Right renal pelvis (tissue), 4 donors: ENCODE data around the gene THRB. TPM values are rescaled to one million over a fixed set of nuclear protein-coding genes. Genes with fewer than 3 reads are reported as not detected.
"Not testable (repeated sequence)": the region's sequence is repeated elsewhere in the genome, so short reads cannot be mapped to it uniquely, and the experiment has no call there.

Source experiments
- DNase-seq, 4 donors: peaks; one replicate each; pipeline ENCODE4 v3.0.0-alpha.2; 2013; ENCODE audit warnings: low read depth in 4 of 4, low spot score in 3 of 4, missing footprints in 1 of 4
- polyA plus RNA-seq, 4 donors: library from polyadenylated mRNA; unstranded; fragments of 120-200 nt; gene quantifications; one replicate each; pipeline ENCODE4 v1.2.1, GENCODE V29; 2013; ENCODE audit not compliant: insufficient read length in 4 of 4

THRB gene
- polyA plus RNA-seq, 4 donors: 23.2 to 31.3 (median 27.0) TPM

DNA sequence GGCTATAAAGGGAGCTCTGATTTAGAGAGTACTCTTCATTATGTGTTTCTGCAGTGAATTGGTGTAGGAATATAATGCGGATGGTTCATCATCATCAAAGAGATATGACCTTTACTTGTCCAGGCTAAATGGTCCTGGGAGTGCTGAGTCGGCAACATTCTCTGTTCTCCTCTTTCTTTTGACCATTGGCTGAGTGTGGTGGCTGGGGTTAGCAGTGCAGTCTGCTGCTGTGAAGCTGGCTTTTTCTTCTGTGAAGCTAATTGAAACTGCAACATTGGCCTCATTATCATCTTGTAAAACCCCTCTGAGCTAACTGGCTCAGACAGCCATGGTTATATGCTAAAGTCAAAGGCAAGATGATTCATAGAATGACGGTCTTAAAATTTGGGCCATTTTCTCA lies 83.8 kb downstream of the THRB start:
- DNase-seq: no peak

DNA sequence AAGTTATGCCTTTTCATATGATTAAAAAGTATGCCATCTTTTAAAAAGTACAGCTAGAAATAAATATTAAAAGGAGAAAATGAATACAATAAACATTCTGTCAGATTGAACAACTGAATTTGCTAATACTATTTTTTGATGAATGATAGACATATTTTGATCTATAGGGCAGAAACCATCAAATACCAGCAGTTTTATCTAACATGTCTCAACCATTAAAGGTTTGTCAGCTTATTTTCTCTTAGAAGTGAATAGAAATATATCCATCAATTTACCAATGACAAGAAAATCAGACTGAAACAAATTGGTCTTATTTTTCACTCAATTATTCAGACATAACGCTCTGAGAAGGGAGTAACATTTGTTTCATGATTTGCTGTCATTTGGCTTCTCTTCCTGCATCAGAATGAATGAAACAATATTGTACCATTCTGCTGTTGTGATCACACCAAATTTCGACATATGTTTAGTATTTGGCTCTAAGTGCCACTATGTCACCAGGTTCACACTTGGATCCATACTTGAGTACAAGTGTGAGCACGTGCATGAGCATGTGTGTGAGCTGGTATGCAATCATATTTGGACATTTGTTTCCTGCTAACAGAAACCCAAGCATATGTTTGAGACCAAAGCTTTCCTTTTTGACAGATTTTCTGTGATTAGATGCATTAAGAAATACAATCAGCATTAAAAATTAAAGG lies 86.5 kb downstream of the THRB start:
- DNase-seq: no peak

DNA sequence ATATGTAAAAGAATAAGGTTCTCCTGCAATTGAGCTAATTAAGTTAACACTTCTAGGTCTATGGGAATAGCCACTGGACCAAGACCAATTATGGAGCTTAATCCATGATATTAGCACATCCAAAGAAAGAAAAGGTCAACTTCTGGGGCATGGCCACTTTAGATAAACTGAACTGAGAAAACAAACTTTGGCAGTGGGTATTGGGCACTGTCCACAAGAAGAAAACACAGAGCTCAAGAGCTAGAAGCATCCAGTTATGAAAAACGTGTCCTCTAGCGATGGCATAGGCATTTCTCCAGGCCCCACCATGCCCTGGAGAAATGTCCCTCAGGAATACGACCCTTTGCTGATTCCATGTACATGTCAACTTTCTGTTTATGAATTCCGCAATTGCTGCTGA lies 87.8 kb downstream of the THRB start:
- no peak for DNase-seq

DNA sequence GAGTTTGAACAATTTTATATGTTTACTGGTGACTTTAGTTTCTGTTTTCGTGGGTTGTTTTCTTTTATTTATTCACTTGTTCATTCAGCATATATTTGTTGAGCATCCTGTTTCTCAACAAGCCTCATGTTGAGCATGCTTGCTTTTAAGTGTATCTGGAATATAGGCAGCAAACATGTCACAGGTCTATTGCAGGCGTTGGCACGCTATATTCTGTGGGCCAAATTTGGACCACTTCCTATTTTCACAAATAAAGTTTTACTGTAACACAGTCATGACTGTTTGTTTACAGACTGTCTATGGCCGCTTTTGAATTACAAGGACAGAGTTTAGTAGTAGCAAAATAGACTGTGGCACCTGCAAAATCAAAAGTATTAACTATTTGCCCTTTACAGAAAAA lies 89.6 kb downstream of the THRB start:
- no peak for DNase-seq

DNA sequence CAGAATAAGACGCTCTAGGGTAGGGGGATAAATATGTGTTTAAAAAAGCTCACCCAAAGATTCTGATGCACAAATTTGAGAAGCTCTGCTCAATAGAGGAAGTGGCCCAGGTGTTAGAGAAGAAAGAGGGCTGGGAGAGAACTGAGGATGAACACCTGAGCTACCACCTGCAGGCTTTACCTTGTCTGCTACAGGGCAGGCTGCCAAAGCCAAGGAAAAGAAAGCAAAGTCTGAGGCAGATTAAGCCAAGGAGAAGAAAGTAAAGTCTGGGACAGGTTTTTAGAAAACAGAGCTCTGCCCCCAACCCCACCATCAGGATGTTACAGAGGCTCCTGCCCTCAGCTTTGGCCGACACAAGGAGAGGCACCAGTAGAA lies 92.9 kb downstream of the THRB start:
- no peak for DNase-seq

DNA sequence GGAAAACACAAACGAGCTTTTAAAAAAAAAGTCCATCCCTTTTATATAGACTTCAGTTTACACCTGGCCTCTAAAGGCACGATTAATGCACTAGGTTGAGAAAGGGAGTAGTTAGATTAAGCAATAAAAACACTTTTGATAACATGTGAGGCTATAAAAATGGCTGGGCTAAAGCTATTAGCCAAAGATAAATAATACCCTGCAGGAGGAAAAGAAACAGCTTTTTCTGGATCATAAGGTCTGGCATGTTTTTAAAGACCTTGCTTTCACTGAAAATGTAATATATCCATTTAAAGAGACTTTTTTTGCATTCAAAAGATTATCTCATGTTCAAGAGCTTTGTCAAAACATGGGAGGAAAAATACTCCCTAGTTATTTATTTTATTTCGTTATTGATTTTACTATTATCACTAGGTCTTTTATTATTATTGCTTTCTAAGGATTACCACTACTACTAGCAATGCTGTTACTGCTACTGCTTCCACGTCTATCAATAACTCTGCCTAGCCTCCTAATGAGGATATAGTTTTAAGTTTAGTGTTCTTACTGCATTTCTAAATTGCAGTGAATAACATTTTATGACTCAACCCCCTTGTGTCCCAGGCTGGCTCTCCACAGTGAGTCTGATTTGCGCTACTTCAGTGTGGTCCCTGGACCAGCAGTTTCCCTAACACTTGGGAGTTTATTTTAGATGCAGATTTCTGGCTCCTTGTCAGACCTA lies 93.4 kb downstream of the THRB start:
- DNase-seq: no peak

DNA sequence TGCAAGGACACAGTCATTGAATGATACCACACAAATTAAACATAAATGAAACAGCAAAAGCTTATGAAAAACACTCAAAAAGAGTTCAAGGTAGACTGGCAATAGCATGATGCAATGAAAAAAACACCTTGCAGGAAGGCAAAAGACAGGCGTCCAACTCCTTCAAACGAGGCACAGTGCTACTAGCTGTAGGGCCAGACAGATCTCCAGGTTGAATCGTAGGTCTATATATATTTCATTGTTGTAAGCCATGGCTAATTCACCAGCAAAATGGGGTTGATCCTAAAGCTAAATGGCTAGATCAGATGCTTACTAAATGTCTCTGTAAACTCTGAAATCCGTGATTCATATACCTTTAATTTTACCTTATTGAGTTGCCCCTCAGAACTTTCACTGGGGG lies 94.2 kb downstream of the THRB start:
- DNase-seq: no peak

DNA sequence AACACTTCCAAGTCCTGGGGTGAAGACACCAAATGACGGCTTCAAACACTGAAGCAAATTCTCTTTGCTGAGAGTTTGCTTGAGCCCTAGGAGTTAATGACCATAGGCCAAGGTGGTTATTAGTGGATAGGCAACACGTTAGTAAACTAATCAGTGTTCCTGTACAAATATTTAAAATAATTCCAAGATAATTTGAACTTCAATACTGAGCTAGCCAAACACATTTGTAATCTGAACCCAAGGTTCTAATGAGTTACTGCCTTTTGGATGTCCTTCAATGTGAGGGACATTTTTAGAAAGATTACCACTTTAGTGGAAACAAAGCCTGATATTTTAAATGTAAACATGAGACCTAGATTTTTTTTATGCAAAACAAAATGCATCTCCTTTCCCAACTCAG lies 94.6 kb downstream of the THRB start:
- no peak for DNase-seq

DNA sequence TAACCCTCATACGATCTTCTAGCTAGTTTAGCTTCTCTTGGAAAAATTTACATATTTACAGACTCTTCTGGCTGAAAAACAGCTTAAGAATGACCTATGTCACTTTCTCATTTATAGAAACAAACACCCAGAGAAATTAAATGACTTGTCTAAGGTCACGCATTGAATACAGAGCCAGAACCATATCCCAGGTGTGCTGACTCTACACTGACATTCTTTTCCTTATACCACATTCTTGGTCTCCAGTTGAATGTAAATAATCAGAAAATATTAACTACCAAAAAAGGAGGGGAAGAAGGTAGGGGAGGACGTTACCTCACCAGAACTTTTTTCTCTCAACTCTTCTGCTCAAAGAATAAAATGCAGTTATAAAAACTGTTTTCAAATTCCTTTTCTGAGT lies 95.0 kb downstream of the THRB start:
- DNase-seq: no peak

DNA sequence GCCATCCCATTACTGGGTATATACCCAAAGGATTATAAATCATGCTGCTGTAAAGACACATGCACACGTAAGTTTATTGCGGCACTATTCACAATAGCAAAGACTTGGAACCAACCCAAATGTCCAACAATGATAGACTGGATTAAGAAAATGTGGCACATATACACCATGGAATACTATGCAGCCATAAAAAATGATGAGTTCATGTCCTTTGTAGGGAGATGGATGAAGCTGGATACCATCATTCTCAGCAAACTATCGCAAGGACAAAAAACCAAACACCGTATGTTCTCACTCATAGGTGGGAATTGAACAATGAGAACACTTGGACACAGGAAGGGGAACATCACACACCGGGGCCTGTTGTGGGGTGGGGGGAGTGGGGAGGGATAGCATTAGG lies 95.9 kb downstream of the THRB start:
- DNase-seq: not testable (repeated sequence)

DNA sequence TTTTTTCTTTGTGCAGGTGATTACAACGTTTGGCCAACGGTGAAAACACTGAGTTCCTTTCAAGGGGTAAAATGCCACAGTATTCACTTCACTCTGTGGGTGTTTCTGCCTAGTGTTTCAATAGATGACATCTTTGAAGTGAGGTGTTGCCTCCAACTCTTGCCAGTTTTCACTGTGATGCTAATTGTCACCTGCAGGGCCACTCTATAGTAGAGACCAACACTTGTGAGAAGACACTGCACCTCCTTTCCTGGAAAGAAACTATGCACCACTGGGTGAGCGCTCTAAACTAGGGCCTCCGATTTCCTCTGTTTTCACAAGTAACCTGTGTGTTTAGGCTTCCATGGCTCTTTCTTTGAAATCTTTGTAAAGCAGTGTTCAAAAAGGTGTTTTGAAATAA lies 98.3 kb downstream of the THRB start:
- DNase-seq: no peak

DNA sequence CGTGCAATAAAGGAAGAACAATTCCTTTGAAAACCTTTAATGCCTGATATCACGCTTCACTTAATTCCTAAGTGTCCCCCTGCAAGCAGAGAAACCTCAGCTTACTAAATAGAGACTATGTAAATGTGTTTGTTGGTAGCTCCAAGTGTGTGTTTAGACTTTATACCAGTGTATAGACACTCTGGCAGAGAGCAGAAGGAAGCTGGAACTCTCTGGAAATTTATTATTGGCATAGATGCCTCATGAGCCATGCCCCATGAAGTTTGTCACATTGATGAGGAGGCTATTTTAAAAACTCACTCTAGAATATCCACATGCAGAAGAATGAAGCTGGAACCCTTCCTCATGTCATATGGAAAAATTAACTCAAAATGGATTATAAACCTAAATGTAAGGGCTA lies 99.9 kb downstream of the THRB start:
- no peak for DNase-seq

DNA sequence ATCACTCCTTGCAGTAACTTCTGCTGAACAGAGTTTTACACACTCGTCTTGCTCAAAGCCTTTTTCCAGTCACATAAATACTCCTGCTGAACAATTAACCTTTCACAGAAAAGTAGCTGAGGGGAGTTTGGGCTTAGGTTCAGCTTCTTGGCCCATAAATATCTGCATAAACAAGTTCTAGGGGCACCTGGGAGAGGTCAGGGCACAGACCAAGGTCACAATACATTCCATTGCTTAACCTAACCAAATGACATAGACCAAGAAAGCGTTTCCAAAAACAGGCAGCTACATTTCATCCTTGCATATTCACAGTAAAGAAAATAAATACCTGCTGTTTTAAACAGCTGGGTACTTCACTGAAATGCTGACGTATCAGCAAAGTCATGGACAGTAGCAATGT lies 101.3 kb downstream of the THRB start:
- DNase-seq: no peak

DNA sequence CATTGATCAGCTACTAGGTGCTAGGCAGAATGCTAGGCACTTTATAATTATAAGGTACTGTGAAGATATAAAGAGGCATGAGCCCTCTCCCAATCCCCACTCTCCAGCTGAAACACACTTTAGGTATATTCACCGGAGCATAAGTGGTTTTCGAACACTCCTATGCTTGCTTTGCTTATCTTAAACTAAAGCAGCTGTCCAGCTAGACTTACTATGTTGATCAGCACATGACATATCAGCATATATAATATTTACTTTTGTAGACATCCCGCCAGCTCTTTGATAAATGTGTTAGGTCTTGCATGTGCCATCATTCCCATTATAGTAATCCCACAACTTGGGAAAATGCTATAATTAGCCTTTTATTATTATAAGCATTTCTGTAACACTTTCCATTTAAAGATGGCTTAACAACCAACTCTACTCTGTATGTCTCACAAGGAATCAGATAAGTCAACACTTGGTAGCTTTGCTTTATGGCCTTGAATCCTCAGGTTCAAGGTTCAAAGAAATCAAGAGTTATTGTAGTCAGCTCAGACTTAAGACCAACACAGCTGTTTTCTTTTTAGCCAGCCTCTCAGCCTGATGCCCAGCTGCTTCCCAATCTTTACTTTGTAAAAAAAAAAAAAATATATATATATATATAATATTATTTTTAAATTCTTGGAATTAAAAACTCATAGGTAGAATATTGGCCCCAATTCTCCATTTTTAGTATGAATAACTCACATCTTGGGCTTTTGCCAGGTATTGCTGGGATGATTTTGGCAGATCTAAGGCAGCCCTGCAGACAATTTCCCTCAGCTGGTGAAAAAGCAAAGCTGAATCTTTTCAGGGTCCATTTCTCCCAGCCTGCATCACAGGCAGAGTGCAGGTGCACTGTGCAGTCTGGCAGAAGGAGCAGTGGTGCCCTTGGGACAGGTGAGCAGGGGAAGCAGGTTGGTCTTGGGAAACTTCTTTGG lies 104.2 kb downstream of the THRB start:
- DNase-seq: no peak

DNA sequence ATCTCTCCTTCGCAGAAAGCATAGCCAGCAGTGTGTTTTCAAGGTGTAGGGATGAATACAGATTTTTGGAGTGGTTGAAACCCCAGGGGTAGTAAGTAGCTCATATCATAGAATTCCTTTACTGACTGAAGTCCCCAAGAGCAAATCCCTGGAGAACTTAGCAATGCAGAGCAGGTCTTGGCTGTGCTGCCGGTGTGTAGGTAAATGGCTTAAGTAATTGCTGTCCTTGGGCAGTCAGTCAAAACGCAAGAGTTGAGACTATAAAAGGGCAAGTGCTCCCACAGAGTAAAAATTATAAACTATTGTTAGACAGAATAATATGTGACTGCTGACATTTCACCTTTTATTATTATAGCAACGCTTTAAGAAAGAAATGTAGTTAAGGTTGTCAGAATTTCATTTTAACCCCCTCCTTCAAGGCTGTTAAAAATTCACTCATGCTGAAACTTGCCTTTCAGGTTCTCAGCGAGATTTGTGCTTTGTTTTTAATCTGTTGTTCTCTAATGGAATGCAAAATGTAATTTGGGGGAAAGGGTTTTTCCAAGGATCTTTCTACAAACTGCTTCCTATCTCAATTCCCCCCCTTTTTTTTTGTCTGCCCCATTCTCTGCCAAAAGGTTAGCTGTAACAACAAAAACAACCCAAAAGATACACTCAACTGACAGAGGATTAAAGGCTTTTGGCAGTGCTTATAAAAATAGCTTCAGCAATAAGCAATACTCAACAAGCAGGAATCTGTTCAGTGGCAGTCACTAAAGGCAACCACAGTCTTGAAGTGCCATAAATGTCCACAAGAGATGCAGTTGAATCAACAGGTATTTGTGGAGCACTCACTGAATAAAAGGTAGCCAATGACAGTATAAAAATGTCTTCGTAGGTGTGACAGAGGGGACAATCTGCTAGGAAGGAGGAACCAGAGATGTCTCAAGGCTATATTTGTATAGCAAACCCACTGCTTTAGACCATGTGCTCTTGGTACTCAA lies 105.3 kb downstream of the THRB start:
- DNase-seq: peak in 3 of 4 donors; percentile 41 to 59 (median 58)

DNA sequence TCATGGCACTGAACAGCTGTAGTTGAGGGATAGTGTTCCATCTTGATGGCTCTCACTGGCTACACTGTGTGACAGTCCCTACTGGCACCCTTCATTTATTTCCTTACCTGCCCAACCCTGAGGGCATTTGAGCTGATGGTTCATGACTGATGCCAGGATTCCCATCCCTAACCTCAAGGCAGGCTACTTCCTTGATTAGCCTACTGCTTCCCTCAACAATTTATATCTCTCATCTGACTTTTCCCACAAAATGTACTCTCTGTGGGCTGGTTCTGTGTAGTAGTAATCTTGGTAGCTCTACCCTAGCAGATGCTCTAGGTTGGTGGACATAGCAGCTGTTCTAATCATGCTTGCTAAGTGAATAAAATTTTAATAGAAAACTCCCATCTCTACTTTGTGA lies 106.0 kb downstream of the THRB start:
- DNase-seq: no peak

DNA sequence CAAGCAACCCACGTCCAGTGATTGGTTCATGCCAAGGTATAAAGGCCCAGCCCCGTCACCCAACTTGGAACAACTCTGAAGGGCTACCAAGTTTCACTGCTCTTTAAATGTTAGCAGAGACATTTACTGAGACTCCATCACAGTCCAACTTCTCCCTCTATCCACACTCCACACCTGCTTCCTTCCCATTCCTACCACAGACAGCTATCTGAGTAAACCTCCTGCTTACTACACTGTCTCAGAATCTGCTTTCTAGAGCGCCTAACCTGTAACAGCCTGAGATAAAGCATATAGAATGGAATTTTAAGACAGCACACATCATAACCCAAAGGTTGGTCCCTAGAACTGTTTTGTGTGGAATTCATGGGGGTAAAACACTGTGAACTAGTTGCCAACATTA lies 106.5 kb downstream of the THRB start:
- DNase-seq: no peak

DNA sequence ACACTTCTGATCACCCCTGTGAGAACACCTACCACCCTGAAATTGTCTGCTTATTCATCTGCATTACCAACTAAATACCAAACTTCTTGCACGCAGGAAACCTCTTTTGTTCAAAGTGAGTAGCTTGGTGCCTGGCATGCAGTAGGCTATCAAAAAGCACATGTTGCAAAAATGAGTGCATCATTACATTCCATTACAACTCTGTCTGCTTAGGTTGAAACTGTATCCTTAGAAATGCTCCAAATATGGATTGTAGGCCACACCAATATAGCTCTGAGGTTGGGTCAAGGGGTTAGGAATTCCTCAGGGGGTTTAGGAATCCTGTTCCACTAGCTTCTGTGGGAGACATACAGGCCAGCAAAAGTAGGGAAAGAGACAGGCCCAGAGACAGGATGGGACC lies 107.2 kb downstream of the THRB start:
- no peak for DNase-seq

DNA sequence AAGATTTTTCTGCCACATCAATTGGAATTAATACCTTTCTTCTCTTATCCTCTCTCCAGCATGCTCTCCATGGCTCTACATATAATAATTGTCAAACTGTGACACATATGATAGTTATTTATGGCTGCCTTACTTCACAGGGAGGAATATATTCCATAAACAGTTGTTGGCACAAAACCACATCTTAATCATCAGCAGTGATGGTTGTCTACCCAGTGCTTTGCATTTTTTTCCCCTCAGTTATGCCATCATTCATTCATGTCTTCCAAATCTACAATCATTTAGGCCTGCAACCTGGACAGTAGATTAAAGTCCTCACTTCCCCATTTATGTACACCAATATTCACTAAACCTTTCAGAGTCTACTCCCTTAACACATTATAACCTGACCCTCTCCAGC lies 107.7 kb downstream of the THRB start:
- no peak for DNase-seq

DNA sequence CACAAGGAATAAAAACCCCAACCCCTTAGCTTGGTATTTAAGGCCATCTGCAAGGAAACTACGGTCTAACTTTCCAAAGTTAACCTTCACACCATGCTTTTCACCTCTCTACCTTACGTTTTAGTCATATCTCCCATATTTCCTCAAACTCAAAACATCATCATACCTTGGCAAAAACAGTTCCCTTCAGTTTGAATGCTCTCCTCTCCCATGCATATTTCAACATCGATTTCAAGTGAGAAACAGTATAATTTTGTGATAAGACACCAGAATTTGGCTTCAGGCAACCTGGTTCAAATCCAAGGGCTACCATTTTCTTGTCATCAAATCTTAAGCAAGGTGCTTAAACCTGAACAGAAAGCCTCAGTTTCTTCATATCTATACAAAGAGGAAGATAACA lies 108.2 kb downstream of the THRB start:
- DNase-seq: no peak
